IMR-90 (cell line): Measurements from ENCODE around the gene CC2D1A.

Experiments used
- BHLHE40 ChIP-seq: fragments of 150-350 bp; IDR thresholded peaks from 2 replicates; pipeline ENCODE4 v1.6.1; 2016; ENCODE audit warnings: mild to moderate bottlenecking, low read depth, low read length
- CEBPB ChIP-seq: IDR thresholded peaks from 2 replicates; pipeline ENCODE4 v1.6.1; 2012; ENCODE audit warnings: low read depth, low read length, improper control_type of control experiment
- CHD1 ChIP-seq: IDR thresholded peaks from 2 replicates; pipeline ENCODE4 v1.6.1; 2012; ENCODE audit warnings: low read depth, low read length, improper control_type of control experiment
- CTCF ChIP-seq: conservative IDR thresholded peaks from 2 replicates; pipeline ENCODE4 v1.5.1; 2012; ENCODE audit warnings: mild to moderate bottlenecking, low read depth, low read length, improper control_type of control experiment
- ELK1 ChIP-seq: fragments of 150-350 bp; IDR thresholded peaks from 2 replicates; pipeline ENCODE4 v1.6.1; 2016; ENCODE audit warnings: low read depth, mild to moderate bottlenecking, low read length, moderate library complexity, borderline replicate concordance
- FOS ChIP-seq: fragments of 150-350 bp; IDR thresholded peaks from 2 replicates; pipeline ENCODE4 v1.6.1; 2016; ENCODE audit warnings: low read depth, low read length
- MAFK ChIP-seq: IDR thresholded peaks from 2 replicates; pipeline ENCODE4 v1.6.1; 2012; ENCODE audit warnings: low read depth, low read length, improper control_type of control experiment
- MAZ ChIP-seq: IDR thresholded peaks from 2 replicates; pipeline ENCODE4 v1.6.1; 2012; ENCODE audit warnings: low read depth, mild to moderate bottlenecking, low read length, improper control_type of control experiment, moderate library complexity, borderline replicate concordance
- MXI1 ChIP-seq: IDR thresholded peaks from 2 replicates; pipeline ENCODE4 v1.6.1; 2012; ENCODE audit warnings: low read depth, mild to moderate bottlenecking, low read length, moderate library complexity, borderline replicate concordance
- POLR2A ChIP-seq: IDR thresholded peaks from 2 replicates; pipeline ENCODE4 v1.6.1; 2012; ENCODE audit warnings: mild to moderate bottlenecking, low read depth, low read length
- RAD21 ChIP-seq: IDR thresholded peaks from 2 replicates; pipeline ENCODE4 v1.6.1; 2012; ENCODE audit warnings: low read length, improper control_type of control experiment
- RCOR1 ChIP-seq: IDR thresholded peaks from 2 replicates; pipeline ENCODE4 v1.6.1; 2012; ENCODE audit warnings: mild to moderate bottlenecking, low read length, improper control_type of control experiment; ENCODE audit not compliant: insufficient replicate concordance
- SMC3 ChIP-seq: fragments of 150-350 bp; IDR thresholded peaks from 2 replicates; pipeline ENCODE4 v1.6.1; 2016; ENCODE audit warnings: low read depth, mild to moderate bottlenecking, antibody characterized with exemption, low read length, moderate library complexity

GRCh38 chr19:13875824-13876223 lies 30.2 kb upstream of the CC2D1A start:
- no peak for TF ChIP-seq CTCF
- TF ChIP-seq POLR2A, result no peak
- TF ChIP-seq MAZ, result no peak
- TF ChIP-seq RCOR1, result no peak
- TF ChIP-seq MXI1, result no peak
- no peak for TF ChIP-seq CEBPB
- no peak for TF ChIP-seq SMC3
- TF ChIP-seq FOS, result no peak
- TF ChIP-seq MAFK, result no peak
- no peak for TF ChIP-seq ELK1
- TF ChIP-seq CHD1, result no peak
- TF ChIP-seq RAD21, result no peak
- TF ChIP-seq BHLHE40, result no peak
